ENCODE results near the gene LRRC71.
"Not testable (repeated sequence)": the region's sequence is repeated elsewhere in the genome, so short reads cannot be mapped to it uniquely, and the experiment has no call there.

LRRC71 gene

GRCh38 chr1:156905651-156906050, 14.8 kb upstream of the LRRC71 start:
- no peak for DNase-seq (ENCODE audit: low spot score)

GRCh38 chr1:156906206-156906906, 14.1 kb upstream of the LRRC71 start:
- no peak for DNase-seq (ENCODE audit: low spot score)

- DNase-seq (ENCODE audit: low spot score): no peak
Observed at GRCh38 chr1:156908541-156908940, 11.9 kb upstream of the LRRC71 start.

- DNase-seq (ENCODE audit: low spot score): no peak
Observed at GRCh38 chr1:156908955-156909354, 11.5 kb upstream of the LRRC71 start.

- DNase-seq (ENCODE audit: low spot score): no peak
Observed at GRCh38 chr1:156909671-156910070, 10.8 kb upstream of the LRRC71 start.

GRCh38 chr1:156910309-156910782, 10.1 kb upstream of the LRRC71 start:
- peak; percentile 59 for DNase-seq (ENCODE audit: low spot score)

GRCh38 chr1:156911577-156912298, 8.7 kb upstream of the LRRC71 start:
- DNase-seq (ENCODE audit: low spot score): no peak

- no peak for DNase-seq (ENCODE audit: low spot score)
Observed at GRCh38 chr1:156912310-156912709, 8.1 kb upstream of the LRRC71 start.

- DNase-seq (ENCODE audit: low spot score): peak; percentile 54
Observed at GRCh38 chr1:156912861-156913808, 7.3 kb upstream of the LRRC71 start.

GRCh38 chr1:156913809-156914387, 6.5 kb upstream of the LRRC71 start:
- no peak for DNase-seq (ENCODE audit: low spot score)

GRCh38 chr1:156914440-156914856, 6.0 kb upstream of the LRRC71 start:
- no peak for DNase-seq (ENCODE audit: low spot score)

GRCh38 chr1:156921053-156921529, 659 bp downstream of the LRRC71 start:
- DNase-seq (ENCODE audit: low spot score): no peak

GRCh38 chr1:156922986-156923669, 2.7 kb downstream of the LRRC71 start:
- DNase-seq (ENCODE audit: low spot score): no peak

- no peak for DNase-seq (ENCODE audit: low spot score)
Observed at GRCh38 chr1:156923670-156924477, 3.4 kb downstream of the LRRC71 start.

GRCh38 chr1:156924478-156925153, 4.2 kb downstream of the LRRC71 start:
- DNase-seq (ENCODE audit: low spot score): no peak

GRCh38 chr1:156925154-156926010, 5.0 kb downstream of the LRRC71 start:
- DNase-seq (ENCODE audit: low spot score): no peak

GRCh38 chr1:156926175-156926574, 5.7 kb downstream of the LRRC71 start:
- DNase-seq (ENCODE audit: low spot score): peak; percentile 49

- DNase-seq (ENCODE audit: low spot score): not testable (repeated sequence)
Observed at GRCh38 chr1:156926695-156927094, 6.3 kb downstream of the LRRC71 start.

Data from AG20443 (cell line).